Aorta (tissue), 5 donors: ENCODE results near the gene MYOZ2. TPM values are rescaled to one million over a fixed set of nuclear protein-coding genes. Genes with fewer than 3 reads are reported as not detected.

Experiments
- ATAC-seq: fragments of 200-7000 bp; cut with Tn5 transposase; one replicate; pipeline ENCODE4 v1.9.1; 2022; ENCODE audit warnings: moderate library complexity; ENCODE audit not compliant: low FRiP score
- DNase-seq, 2 donors: peaks; one replicate each; pipeline ENCODE4 v3.0.0-alpha.2; 2020
- H3K27ac ChIP-seq, 2 donors: one replicate each; pipeline ENCODE4 v1.5.1; 2013; ENCODE audit warnings: low read length in 2 of 2, mild to moderate bottlenecking in 2 of 2, moderate library complexity in 2 of 2, control low read depth in 1 of 2, inconsistent platforms in 1 of 2, low read depth in 1 of 2
- H3K27me3 ChIP-seq, 2 donors: one replicate each; pipeline ENCODE4 v1.6.1; 2013; ENCODE audit warnings: control low read depth in 1 of 2, low read length in 1 of 2, mild to moderate bottlenecking in 1 of 2, moderate library complexity in 1 of 2; ENCODE audit not compliant: insufficient read depth in 2 of 2, control insufficient read depth in 1 of 2
- H3K36me3 ChIP-seq, 2 donors: one replicate each; pipeline ENCODE4 v1.6.1; 2013; ENCODE audit warnings: control low read depth in 1 of 2, low read length in 1 of 2, mild to moderate bottlenecking in 1 of 2; ENCODE audit not compliant: insufficient read depth in 2 of 2, control insufficient read depth in 1 of 2
- H3K4me1 ChIP-seq, 2 donors: one replicate each; pipeline ENCODE4 v1.6.1; 2013; ENCODE audit warnings: low read length in 2 of 2, control low read depth in 1 of 2, mild to moderate bottlenecking in 1 of 2, moderate library complexity in 1 of 2; ENCODE audit not compliant: insufficient read depth in 2 of 2, control insufficient read depth in 1 of 2
- H3K4me3 ChIP-seq, 2 donors: one replicate each; pipeline ENCODE4 v1.5.1; 2013; ENCODE audit warnings: low read length in 2 of 2, control low read depth in 1 of 2, mild to moderate bottlenecking in 1 of 2
- H3K9me3 ChIP-seq: one replicate; pipeline ENCODE4 v1.6.1; 2013; ENCODE audit warnings: mild to moderate bottlenecking, low read length; ENCODE audit not compliant: control insufficient read depth
- WGBS, 2 donors: extraction: QIAGEN DNeasy Blood & Tissue Kit; methylation state at CpG; one replicate each; pipeline ENCODE4 v1.1.7; 2013; 5-methylcytosine and 5-hydroxymethylcytosine counted together
- intact Hi-C, 2 donors: fragments of 100-400 bp; cut with DNase I; formaldehyde crosslinking; loops; one replicate each; pipeline versions ENCODE4 v1.14.2 to v1.15.0; 2022
- polyA plus RNA-seq, 2 donors: library from polyadenylated mRNA; stranded (reverse); fragments of 200-250 nt; gene quantifications; one replicate each; pipeline ENCODE4 v1.2.3, GENCODE V29; 2013
- total RNA-seq, 2 donors: library from RNA; stranded (reverse); fragmentation: NEBNext Ultra II Directional; extraction: Animal tissue kit (Norgen Biotek cat#: 25700); gene quantifications; one replicate each; pipeline ENCODE4 v1.2.1, GENCODE V29; 2021
- donor health status: healthy with polysubstance abuse.
- donor health status: Bipolar disorder and iron deficiency.
- donor health status: DM: no; HTN: no; CAD: no.
- donor health status: DM: no; HTN: no; CAD: no.
- donor health status: DM: yes; HTN: yes; CAD: no.

The MYOZ2 gene
- total and polyA plus RNA-seq, 4 donors, result 8.9 to 46.3 (median 10.7) TPM

GRCh38 chr4:119229908-119230687 lies 94.5 kb downstream of the MYOZ2 start:
- H3K4me1 ChIP-seq, result peaks cover 5 to 7% of the 10 kb centered on the region in 2 donors
- H3K27ac ChIP-seq, result no peak overlapping the region
- WGBS, 2 donors, result 90 to 93% methylated on average over 4 of the region's 4 CpGs

GRCh38 chr4:119231491-119231890 lies 95.9 kb downstream of the MYOZ2 start:
- Histone ChIP-seq H3K27ac (peak overlapping the region in 1 of 2 donors; percentile 28), H3K27me3 (no peaks in the 10 kb centered on the region), H3K36me3 (peaks cover 5 to 7% of the 10 kb centered on the region in 2 donors), H3K9me3 (no peaks in the 10 kb centered on the region), H3K4me1 (peaks cover 5 to 10% of the 10 kb centered on the region in 2 donors), H3K4me3 (no peak overlapping the region)
- intact Hi-C loops, result no loop called here
- DNase-seq (no peak), ATAC-seq (no peak)
- WGBS, 2 donors, result 59 to 60% methylated on average over 3 of the region's 3 CpGs

More at GRCh38 chr4:119229908-119230687, 94.5 kb downstream of the MYOZ2 start:
- intact Hi-C loops, result no loop called here
- H3K4me3 ChIP-seq, result no peak overlapping the region
- H3K9me3 ChIP-seq, result no peaks in the 10 kb centered on the region
- DNase-seq (no peak), ATAC-seq (no peak)
- H3K36me3 ChIP-seq, result peaks cover 0 to 7% of the 10 kb centered on the region in 2 donors
- H3K27me3 ChIP-seq, result no peaks in the 10 kb centered on the region

DNA sequence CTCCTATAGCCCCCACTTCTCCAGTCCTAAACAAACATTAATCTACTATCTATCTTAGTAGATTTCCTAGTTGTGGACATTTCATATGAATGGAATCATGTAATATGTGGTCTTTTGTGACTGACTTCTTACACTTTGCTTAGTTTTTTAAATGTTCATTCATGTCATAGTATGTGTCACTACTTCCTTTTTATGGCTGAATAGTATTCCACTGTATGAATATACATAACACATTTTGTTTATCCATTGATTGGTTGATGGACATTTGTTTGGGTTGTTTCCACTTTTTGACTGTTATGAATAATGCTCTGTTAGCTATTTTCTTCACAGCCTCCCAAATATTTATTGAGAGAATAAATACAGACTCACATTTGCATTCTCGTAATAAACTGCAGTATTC lies 96.7 kb downstream of the MYOZ2 start:
- DNase-seq, result no peak
- intact Hi-C loops, result no loop called here
- Histone ChIP-seq H3K4me3 (no peak overlapping the region), H3K36me3 (peaks cover 5 to 7% of the 10 kb centered on the region in 2 donors), H3K4me1 (peaks cover 5 to 10% of the 10 kb centered on the region in 2 donors), H3K27ac (no peak overlapping the region), H3K9me3 (no peaks in the 10 kb centered on the region), H3K27me3 (no peaks in the 10 kb centered on the region)
- no peak for ATAC-seq
- WGBS, 2 donors, result 97 to 98% methylated on average over 1 of the region's 1 CpG

GRCh38 chr4:119233191-119233590 lies 97.6 kb downstream of the MYOZ2 start:
- H3K27me3 ChIP-seq, result no peaks in the 10 kb centered on the region
- H3K9me3 ChIP-seq, result no peaks in the 10 kb centered on the region
- H3K4me3 ChIP-seq, result no peak overlapping the region
- DNase-seq (no peak), ATAC-seq (no peak)
- peaks cover 5 to 10% of the 10 kb centered on the region in 2 donors for H3K4me1 ChIP-seq
- H3K36me3 ChIP-seq, result peaks cover 5 to 7% of the 10 kb centered on the region in 2 donors
- intact Hi-C loops, result no loop called here
- H3K27ac ChIP-seq, result no peak overlapping the region

- H3K27ac ChIP-seq, result peak overlapping the region; percentile 18 to 51
- intact Hi-C loops, result no loop called here
- 32 to 37% methylated on average over 3 of the region's 3 CpGs for WGBS, 2 donors
These were observed 98.1 kb downstream of the MYOZ2 start for GRCh38 chr4:119233750-119234149.

DNA sequence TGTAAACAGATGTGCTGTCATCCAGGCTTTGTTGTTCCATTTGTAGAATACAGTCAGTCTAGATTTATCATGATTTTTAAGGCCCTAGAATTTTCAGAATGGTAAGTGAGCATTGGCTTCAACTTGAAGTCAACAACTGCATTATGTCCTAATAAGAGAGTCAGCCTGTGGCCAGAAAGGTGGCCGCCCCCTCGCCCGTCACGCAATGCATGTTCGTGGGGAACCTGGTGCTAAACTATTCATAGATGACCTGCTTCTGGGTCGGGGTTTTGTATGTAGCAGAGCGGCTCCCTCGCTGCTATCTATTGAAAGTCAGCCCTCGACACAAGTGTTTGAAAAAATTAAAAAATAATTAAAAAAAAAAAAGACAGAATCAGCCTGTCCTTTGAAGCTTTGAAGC lies 101.6 kb downstream of the MYOZ2 start:
- Histone ChIP-seq H3K9me3 (no peaks in the 10 kb centered on the region), H3K27me3 (no peaks in the 10 kb centered on the region), H3K36me3 (peaks cover 2 to 5% of the 10 kb centered on the region in 2 donors), H3K4me3 (no peak overlapping the region), H3K27ac (no peak overlapping the region), H3K4me1 (peaks cover 0 to 11% of the 10 kb centered on the region in 2 donors)
- WGBS, 2 donors, result 96 to 97% methylated on average over 9 of the region's 9 CpGs
- ATAC-seq (no peak), DNase-seq (no peak)
- intact Hi-C loops, result loop anchor here (5.0 kb wide), 2 partner anchors 35 to 45 kb away; no protein-coding TSS in a partner anchor

More at GRCh38 chr4:119233750-119234149, 98.1 kb downstream of the MYOZ2 start:
- Histone ChIP-seq H3K4me3 (no peak overlapping the region), H3K4me1 (peaks cover 5 to 10% of the 10 kb centered on the region in 2 donors), H3K27me3 (no peaks in the 10 kb centered on the region), H3K9me3 (no peaks in the 10 kb centered on the region), H3K36me3 (peaks cover 5% of the 10 kb centered on the region in 2 donors)
- no peak for DNase-seq
- ATAC-seq, result no peak

Other genes with a start within 250 kb of the MYOZ2 start
- gene SYNPO2, start 247.0 kb upstream of the MYOZ2 start, total RNA-seq, result 1,000 to 10,000 TPM in 1 of 2 donors, 100 to 1,000 TPM in 1; 393 to 1,531 TPM
- 100 to 1,000 TPM in 1 of 2 donors, 10 to 100 TPM in 1; 85.9 to 154 TPM for gene SYNPO2, start 247.0 kb upstream of the MYOZ2 start, polyA plus RNA-seq
- 100 to 1,000 TPM; 102 to 114 TPM for gene USP53, start 76.9 kb downstream of the MYOZ2 start, total RNA-seq
- gene USP53, start 76.9 kb downstream of the MYOZ2 start, polyA plus RNA-seq, result 10 to 100 TPM; 24.9 to 45.3 TPM
- not detected for gene FABP2, start 186.3 kb downstream of the MYOZ2 start, total RNA-seq
- 100 to 1,000 TPM in 1 of 2 donors, under 1 TPM in 1; 0.05 to 153 TPM for gene FABP2, start 186.3 kb downstream of the MYOZ2 start, polyA plus RNA-seq